HG02678 (cell line): ENCODE results near the gene DOK6.
"Not testable (repeated sequence)": the region's sequence is repeated elsewhere in the genome, so short reads cannot be mapped to it uniquely, and the experiment has no call there.

Experiments used
- ATAC-seq: cut with Tn5 transposase; IDR thresholded peaks from one replicate; pipeline ENCODE4 v1.9.1; 2021; ENCODE audit warnings: mild to moderate bottlenecking, moderate library complexity; ENCODE audit not compliant: unreplicated experiment

Gene DOK6

GRCh38 chr18:69854455-69854854 is 453.8 kb downstream of the DOK6 start:
- ATAC-seq = no peak

DNA sequence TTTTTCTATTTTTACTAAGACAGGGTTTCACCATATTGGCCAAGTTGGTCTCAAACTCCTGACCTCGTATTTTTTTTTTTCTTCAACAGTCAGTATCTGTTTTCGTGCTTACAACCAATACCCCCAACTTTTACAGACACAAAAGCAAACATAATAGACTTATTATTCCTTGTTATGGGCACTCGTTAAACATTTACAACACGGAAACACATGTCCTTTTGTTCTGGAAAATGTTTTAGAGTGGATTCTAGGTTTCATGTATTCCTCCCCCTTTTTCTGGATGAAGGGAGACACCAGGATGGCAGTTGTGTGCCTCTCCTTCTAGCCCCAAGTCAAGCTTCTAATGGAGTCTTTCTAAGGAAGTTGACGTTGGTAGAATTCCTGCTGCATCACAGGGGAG is 458.2 kb downstream of the DOK6 start:
- ATAC-seq = no peak

DNA sequence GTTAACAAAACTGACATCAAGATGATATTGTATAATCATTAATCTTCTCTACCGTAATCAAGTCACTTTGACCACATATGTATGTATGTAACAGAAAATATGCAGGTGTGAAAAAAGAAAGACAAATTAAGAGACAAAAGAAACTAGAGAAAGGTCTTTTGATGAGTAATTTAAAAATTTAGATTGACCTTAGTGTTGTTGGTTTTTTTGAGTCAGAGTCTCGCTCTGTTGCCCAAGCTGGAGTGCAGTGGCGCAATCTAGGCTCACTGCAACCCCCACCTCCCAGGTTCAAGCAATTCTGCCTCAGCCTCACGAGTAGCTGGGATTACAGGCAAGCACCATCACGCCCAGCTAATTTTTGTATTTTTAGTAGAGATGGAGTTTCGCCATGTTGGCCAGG is 464.1 kb downstream of the DOK6 start:
- peak; percentile 75 for ATAC-seq

DNA sequence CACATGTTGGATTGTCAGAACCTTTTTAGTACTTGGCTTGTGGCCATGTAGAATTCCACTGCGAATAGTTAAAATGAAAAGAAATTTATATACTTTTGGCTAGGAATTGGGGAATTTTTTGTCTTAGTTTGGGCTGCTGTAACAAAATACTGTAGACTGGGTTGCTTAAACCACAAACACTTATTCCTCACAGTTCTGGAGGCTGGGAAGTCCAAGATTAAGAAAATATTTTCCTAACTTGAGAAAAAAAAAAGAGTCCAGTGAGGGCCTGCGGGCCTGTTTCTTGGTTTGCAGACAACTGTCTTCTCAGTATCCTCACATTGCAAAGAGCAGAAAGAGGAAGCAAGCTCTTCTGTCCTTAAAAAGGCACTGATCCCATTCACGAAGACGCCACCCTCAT is 465.1 kb downstream of the DOK6 start:
- ATAC-seq = no peak

DNA sequence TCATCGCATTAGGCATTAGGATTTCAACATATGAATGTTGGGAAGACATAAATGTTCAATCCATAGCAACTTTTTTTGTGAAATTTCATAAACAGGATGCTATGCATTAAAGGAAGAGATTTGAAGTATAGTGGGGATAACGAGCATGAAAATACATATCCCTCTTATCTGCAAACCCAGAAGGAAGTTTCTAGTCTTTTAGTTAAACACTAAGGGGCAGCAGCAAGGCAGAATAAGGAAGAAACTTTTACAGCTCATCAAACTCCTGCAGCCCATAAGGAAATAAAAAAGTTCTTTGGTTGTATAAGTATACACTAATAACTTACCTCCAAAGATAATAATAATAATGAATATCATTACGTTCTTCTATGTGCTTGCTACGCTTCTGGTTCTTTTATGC is 465.5 kb downstream of the DOK6 start:
- ATAC-seq = no peak

- no peak for ATAC-seq
Observed at GRCh38 chr18:69870736-69871135, 470.0 kb downstream of the DOK6 start.

DNA sequence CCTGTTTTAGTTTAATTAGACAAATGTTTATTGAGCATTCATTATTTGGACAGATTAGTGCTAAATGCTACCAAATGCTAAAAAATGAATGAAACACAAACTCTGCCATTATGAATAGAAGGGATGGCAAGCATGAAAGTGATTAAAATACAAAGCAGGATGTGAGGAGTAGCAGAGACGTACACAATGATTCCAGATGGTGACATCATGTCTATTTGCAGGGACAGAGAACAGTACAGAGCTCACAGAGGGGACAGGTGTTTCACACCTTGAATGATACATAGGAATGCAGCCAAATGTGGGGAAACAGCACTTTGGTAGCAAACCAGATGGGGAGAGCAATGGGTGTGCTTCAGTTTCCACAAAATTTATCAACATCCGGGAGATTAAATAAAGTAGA is 470.7 kb downstream of the DOK6 start:
- no peak for ATAC-seq

GRCh38 chr18:69872661-69873060 is 472.0 kb downstream of the DOK6 start:
- ATAC-seq = no peak

GRCh38 chr18:69874058-69874457 is 473.4 kb downstream of the DOK6 start:
- no peak for ATAC-seq

GRCh38 chr18:69876490-69876889 is 475.8 kb downstream of the DOK6 start:
- no peak for ATAC-seq

DNA sequence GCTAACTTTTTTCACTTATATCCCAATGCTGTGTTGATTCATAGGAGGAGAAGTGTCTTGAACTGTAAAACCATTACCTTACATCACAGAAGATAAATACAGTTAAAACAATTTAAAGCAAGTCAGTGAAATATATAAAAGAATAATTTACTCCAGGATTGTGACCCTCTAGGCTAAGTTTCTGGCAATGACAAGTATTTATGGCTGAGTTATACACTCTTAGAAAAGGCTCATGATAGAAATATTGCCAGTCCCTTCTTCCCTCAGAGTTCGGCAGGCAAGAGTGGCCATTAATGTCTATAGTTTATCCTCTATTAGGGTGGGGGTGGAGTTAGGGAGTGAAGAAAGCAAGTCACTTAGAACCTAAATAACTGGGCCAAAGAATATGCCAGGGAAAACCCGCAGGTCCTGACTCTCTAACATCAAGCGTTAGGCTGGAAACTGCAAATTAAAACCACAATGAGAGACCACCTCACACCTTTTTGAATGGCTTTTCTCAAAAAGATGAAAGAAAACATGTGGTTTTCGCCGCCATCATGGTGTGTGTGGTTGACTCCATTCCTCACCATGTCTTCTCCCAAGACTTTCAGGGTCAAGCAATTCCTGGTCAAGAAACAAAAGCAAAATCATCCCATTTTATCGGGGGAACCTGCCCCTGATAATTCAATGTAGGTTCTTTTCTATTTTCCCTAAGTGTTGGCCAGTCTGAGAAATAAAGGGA is 477.7 kb downstream of the DOK6 start:
- no peak for ATAC-seq

DNA sequence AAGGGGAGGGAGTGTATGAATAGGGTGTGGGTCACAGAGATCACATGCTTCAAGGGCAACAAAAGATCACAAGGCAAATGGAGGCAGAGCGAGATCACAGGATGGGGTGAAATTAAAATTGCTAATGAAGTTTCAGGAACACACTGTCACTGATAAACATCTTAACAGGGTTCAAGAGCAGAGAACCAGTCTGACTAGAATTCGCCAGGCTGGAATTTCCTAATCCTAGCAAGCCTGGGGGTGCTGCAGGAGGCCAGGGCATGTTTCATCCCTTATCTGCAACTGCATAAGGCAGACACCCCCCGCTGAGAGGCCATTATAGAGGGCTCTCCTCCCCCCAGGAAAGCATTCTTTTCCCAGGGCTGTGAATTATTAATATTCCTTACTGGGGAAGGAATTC is 478.4 kb downstream of the DOK6 start:
- not testable (repeated sequence) for ATAC-seq

DNA sequence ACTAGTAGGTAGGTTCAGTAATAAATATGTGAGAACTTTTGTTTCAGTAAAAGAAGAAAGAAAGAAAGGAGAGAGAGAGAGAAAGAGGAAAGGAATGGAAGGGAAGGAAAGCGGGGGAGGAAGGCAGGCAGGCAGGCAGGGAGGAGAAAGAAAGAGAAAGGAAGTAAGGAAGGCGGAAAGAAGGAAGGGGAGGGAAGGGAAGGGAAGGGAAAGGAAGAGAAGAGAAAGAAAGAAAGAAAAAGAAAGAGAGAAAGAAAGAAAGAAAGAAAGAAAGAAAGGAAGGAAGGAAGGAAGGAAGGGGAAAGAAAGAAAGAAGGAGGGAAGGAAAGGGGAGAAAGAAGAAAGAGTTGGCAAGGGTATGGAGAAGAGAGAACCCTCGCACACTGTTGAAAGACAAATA is 479.4 kb downstream of the DOK6 start:
- no peak for ATAC-seq

- ATAC-seq = peak; percentile 30
Observed at GRCh38 chr18:69882965-69883668, 482.4 kb downstream of the DOK6 start.

GRCh38 chr18:69883781-69884180 is 483.1 kb downstream of the DOK6 start:
- no peak for ATAC-seq

DNA sequence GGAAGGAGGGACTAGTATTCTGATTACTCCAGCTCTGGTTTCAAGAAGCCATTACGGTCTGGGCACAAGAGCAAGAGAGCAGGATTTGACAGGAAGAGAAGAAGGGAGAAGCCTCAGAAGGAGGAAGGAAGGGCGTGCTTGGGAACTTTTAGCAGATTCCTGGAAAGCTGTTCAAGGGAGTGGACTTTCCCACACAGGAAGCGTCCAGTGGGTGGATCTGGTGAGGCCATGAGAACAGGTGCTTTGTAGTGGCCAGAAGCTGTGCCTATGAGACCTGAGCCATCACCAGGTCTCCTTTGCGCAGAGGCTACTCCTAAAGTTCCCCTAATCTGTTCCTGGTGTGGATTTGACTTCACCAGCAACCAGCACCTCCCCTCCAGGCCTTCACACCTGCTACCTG is 484.7 kb downstream of the DOK6 start:
- no peak for ATAC-seq

GRCh38 chr18:69885841-69886531 is 485.3 kb downstream of the DOK6 start:
- peak; percentile 85 for ATAC-seq

DNA sequence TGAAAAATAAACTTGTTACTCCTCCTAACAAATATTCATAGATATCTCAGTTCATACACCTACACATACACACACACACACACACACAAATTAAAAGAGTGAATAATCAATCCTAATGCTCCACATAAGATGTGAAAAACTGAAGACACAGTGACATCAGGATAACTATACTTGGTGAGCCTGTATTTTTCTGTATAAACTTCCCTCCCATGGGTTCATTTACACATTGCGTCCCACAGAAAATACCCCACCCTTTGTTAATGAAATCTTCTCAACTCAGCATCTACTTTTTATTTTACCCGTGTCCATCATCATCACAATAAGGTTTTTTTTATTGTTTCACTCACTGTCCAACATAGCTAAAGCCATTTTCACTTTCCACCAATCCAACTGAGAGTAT is 486.6 kb downstream of the DOK6 start:
- no peak for ATAC-seq

- no peak for ATAC-seq
Observed at GRCh38 chr18:69889009-69889408, 488.3 kb downstream of the DOK6 start.

GRCh38 chr18:69890558-69890957 is 489.9 kb downstream of the DOK6 start:
- no peak for ATAC-seq

- ATAC-seq = no peak
Observed at GRCh38 chr18:69894467-69894866, 493.8 kb downstream of the DOK6 start.
